Tibial artery (tissue), 4 donors: Measurements from ENCODE around the gene PPIL1.

Experiments
- DNase-seq, 2 donors: peaks; one replicate each; pipeline ENCODE4 v3.0.0-alpha.2; 2019
- H3K27ac ChIP-seq, 2 donors: fragments of 200-600 bp; sonication (generic) in 1 of 2; 1 replicate in 1 of 2; 2 replicates in 1 of 2; pipeline ENCODE4 v1.5.1; 2018 to 2019; ENCODE audit warnings: mild to moderate bottlenecking in 1 of 2
- H3K27me3 ChIP-seq, 2 donors: fragments of 200-600 bp; sonication (generic) in 1 of 2; one replicate each; pipeline versions ENCODE4 v1.5.1 to v1.6.0; 2016 to 2019
- H3K36me3 ChIP-seq, 3 donors: fragments of 200-600 bp; sonication (generic) in 2 of 3; one replicate each; pipeline ENCODE4 v1.5.1; 2016 to 2019; ENCODE audit warnings: mild to moderate bottlenecking in 2 of 3
- H3K4me1 ChIP-seq, 4 donors: fragments of 200-600 bp; sonication (generic) in 2 of 4; 1 replicate in 3 of 4; 2 replicates in 1 of 4; pipeline ENCODE4 v1.5.1; 2016 to 2019
- H3K4me3 ChIP-seq, 2 donors: fragments of 200-600 bp; sonication (generic) in 1 of 2; 1 replicate in 1 of 2; 2 replicates in 1 of 2; pipeline ENCODE4 v1.5.1; 2018 to 2019; ENCODE audit warnings: mild to moderate bottlenecking in 2 of 2
- H3K9me3 ChIP-seq, 3 donors: fragments of 200-600 bp; sonication (generic) in 1 of 3; one replicate each; pipeline ENCODE4 v1.5.1; 2016 to 2019
- intact Hi-C: fragments of 100-400 bp; cut with DNase I; formaldehyde crosslinking; loops from one replicate; pipeline ENCODE4 v1.15.0; 2023; ENCODE audit warnings: low total_unique reads
- TF ChIP-seq, protein P1 (sequence below), 2 experiments: fragments of 200-600 bp in 1 of 2; fragments of 450-650 bp in 1 of 2; IDR thresholded peaks; one replicate each; pipeline ENCODE4 v1.5.1; 2017 to 2019; ENCODE audit warnings: antibody characterized with exemption in 2 of 2, mild to moderate bottlenecking in 1 of 2, moderate library complexity in 1 of 2

PPIL1 gene

DNA sequence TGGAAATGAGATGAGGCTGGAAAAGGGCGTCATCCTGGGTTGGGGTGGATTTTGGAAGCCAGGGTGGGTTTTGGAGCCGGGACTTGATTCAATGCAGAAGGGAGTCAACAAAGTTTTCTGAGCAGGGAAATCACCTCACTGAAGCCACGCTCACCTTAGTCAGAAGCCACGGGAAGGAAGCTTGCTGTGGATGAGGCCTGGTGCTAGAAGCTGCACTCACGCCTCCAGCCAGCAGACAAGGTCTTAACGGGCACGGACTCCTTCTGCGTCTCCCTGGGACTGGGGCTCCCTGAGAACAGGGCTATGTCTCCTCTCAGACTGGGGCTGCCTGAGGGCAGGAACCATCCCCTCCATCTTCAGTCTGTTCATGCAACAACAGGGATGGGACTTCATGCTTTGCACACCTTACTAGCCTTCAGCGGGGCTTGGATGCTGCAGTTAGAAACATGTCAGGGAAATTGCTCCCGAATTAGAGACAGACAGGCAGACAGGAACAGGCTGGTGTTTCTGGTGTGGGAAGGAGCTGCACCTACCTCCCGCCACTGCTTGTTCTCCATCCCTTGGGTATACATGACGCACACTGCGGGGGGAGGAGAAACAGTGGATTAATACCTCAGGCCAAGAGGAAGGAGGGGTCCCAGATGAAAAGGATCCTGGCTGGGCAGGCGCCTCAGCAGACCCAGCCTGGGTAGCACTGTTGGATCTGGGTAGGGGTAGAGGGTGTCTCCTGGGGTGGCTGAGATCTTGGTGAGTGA lies 52.8 kb downstream of the PPIL1 start:
- no peak overlapping the region for H3K27ac ChIP-seq
- TF ChIP-seq, protein P1, sequence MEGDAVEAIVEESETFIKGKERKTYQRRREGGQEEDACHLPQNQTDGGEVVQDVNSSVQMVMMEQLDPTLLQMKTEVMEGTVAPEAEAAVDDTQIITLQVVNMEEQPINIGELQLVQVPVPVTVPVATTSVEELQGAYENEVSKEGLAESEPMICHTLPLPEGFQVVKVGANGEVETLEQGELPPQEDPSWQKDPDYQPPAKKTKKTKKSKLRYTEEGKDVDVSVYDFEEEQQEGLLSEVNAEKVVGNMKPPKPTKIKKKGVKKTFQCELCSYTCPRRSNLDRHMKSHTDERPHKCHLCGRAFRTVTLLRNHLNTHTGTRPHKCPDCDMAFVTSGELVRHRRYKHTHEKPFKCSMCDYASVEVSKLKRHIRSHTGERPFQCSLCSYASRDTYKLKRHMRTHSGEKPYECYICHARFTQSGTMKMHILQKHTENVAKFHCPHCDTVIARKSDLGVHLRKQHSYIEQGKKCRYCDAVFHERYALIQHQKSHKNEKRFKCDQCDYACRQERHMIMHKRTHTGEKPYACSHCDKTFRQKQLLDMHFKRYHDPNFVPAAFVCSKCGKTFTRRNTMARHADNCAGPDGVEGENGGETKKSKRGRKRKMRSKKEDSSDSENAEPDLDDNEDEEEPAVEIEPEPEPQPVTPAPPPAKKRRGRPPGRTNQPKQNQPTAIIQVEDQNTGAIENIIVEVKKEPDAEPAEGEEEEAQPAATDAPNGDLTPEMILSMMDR (IDR thresholded peaks at IDR 0.05), result no peak
- peaks cover 0 to 7% (median 0%) of the 10 kb centered on the region in 4 donors for H3K4me1 ChIP-seq
- intact Hi-C loops, result no loop called here
- no peaks in the 10 kb centered on the region for H3K36me3 ChIP-seq
- H3K27me3 ChIP-seq, result no peaks in the 10 kb centered on the region
- no peaks in the 10 kb centered on the region for H3K9me3 ChIP-seq
- H3K4me3 ChIP-seq, result no peak overlapping the region
- DNase-seq, result no peak

DNA sequence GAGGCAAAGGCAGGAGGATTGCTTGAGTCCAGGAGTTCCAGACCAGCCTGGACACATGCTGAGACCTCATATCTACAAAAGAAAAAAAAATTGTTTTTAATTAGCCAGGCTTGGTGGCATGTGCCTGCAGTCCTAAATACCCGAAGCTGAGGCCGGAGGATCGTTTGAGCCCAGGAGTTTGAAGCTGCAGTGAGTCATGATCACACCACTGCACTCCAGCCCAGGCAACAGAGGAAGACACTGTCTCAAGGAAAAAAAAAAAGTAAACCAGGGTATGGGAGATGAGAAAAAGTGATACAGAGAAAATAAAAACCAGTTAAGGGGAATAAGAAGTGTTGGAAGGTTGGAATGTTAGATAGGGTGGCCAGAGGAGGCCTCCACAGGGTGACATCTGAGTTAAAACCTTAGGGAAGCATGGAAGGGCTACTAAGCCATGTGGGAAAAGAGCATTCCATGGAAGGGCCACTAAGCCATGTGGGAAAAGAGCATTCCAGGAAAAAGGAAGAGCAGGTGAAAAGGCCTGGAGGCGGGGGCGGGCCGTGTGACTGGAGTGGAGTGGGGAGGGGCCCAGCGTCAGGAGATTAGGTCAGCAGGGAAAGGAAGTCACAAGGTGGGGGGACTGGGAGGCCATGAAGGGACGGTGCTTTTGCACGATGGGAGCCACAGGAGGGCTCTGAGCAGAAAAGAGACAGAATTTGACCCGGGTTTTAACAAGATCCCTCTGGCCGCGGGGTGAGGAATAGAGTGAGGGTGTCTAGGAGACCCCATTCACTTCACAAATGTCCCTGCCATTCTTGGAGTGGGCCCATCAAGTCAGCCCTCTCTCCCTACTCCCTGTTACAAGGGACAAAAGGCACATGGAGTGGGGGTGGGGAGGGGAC lies 53.7 kb downstream of the PPIL1 start:
- H3K9me3 ChIP-seq, result no peaks in the 10 kb centered on the region
- no peaks in the 10 kb centered on the region for H3K36me3 ChIP-seq
- intact Hi-C loops, result no loop called here
- H3K27ac ChIP-seq, result no peak overlapping the region
- DNase-seq, result no peak
- no peak overlapping the region for H3K4me3 ChIP-seq
- TF ChIP-seq, protein P1 (IDR thresholded peaks at IDR 0.05), result no peak
- no peaks in the 10 kb centered on the region for H3K27me3 ChIP-seq
- peaks cover 0 to 7% (median 0%) of the 10 kb centered on the region in 4 donors for H3K4me1 ChIP-seq

DNA sequence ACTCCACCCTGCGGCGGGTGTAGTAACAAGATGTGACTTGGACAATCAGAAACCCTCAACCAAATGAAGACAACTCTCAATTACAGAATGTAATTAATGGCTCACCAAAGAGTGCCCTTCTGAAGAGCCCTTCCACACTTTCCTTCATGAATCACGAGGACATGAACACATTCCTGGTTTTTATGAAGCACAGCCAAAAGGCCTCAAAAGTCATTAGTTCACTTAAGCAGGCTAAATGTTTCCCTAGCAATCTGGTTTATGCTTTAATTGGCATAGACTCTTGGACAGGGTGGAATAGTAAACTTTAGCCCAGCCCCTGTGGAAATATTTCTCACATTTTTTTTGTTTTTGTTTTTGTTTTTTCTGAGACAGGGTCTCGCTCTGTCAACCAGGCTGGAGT lies 55.8 kb downstream of the PPIL1 start:
- H3K9me3 ChIP-seq, result no peaks in the 10 kb centered on the region
- no peaks in the 10 kb centered on the region for H3K36me3 ChIP-seq
- no peak overlapping the region for H3K4me3 ChIP-seq
- H3K27ac ChIP-seq, result no peak overlapping the region
- intact Hi-C loops, result no loop called here
- TF ChIP-seq, protein P1 (IDR thresholded peaks at IDR 0.05), result no peak
- H3K4me1 ChIP-seq, result peaks cover 0 to 1% (median 0%) of the 10 kb centered on the region in 4 donors
- H3K27me3 ChIP-seq, result no peaks in the 10 kb centered on the region
- DNase-seq, result no peak

- intact Hi-C loops, result no loop called here
- Histone ChIP-seq H3K4me3 (no peak overlapping the region), H3K9me3 (no peaks in the 10 kb centered on the region), H3K27ac (no peak overlapping the region), H3K36me3 (no peaks in the 10 kb centered on the region), H3K27me3 (no peaks in the 10 kb centered on the region), H3K4me1 (no peaks in the 10 kb centered on the region)
- TF ChIP-seq, protein P1 (IDR thresholded peaks at IDR 0.05), result no peak
- DNase-seq, result no peak
Observed at GRCh38 chr6:36817847-36818246, 56.8 kb downstream of the PPIL1 start.

DNA sequence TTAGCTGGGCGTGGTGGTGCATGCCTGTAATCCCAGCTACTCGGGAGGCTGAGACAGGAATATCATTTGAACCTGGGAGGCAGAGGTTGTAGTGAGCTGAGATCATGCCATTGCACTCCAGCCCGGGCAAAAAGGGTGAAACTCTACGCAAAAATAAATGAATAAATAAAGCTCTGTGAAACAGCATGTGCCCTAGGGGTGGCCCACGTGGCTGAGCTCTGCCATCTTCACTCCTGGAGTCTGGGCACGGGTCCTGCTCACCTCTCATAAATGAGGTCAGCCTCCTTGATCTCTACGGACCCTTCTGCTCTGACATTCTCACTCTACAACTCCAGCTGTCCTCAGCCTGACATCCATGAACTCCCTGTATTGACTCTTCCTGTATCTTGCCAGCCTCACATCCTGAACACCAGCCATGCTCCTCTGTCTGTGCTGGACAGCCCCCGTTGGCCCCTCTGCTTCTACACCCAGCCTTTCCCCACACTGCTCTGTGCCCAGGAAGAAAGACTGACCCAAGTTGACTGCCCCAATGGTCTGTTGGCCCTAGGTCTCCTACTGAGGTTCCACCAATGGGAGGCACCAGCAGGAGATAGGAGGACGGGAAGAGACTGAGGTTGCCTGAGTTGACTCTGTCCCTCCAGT lies 57.3 kb downstream of the PPIL1 start:
- Histone ChIP-seq H3K9me3 (no peaks in the 10 kb centered on the region), H3K4me3 (no peak overlapping the region), H3K27me3 (no peaks in the 10 kb centered on the region), H3K36me3 (no peaks in the 10 kb centered on the region), H3K27ac (no peak overlapping the region), H3K4me1 (no peaks in the 10 kb centered on the region)
- intact Hi-C loops, result no loop called here
- TF ChIP-seq, protein P1 (IDR thresholded peaks at IDR 0.05), result no peak
- DNase-seq, result no peak
